GM06990 (cell line): ENCODE results near the gene TRIM37.

Experiments used
- DNase-seq: peaks from one replicate; pipeline ENCODE4 v3.0.0-alpha.2; 2011; ENCODE audit not compliant: insufficient read length; ENCODE audit errors: extremely low read depth
- H3K27me3 ChIP-seq: replicated peaks from 2 replicates; pipeline ENCODE4 v1.6.0; 2011; ENCODE audit warnings: low read length; ENCODE audit not compliant: control insufficient read depth, insufficient read depth
- H3K36me3 ChIP-seq: 2 replicates; pipeline ENCODE4 v1.5.1; 2011; ENCODE audit warnings: low read length; ENCODE audit not compliant: control insufficient read depth, insufficient read depth
- H3K4me3 ChIP-seq: replicated peaks from 2 replicates; pipeline ENCODE4 v1.5.1; 2011; ENCODE audit warnings: low read depth, mild to moderate bottlenecking, control low read depth, low read length
- CTCF ChIP-seq: IDR thresholded peaks from 2 replicates; pipeline ENCODE4 v1.5.1; 2011; ENCODE audit warnings: low read length, control low read depth, mild to moderate bottlenecking, inconsistent platforms; ENCODE audit not compliant: insufficient read depth, poor library complexity, severe bottlenecking

Gene TRIM37

GRCh38 chr17:59026176-59026939, 80.3 kb downstream of the TRIM37 start:
- DNase-seq, result no peak
- TF ChIP-seq CTCF, result no peak
- Histone ChIP-seq H3K4me3 (no peak overlapping the region), H3K36me3 (no peaks in the 10 kb centered on the region), H3K27me3 (no peaks in the 10 kb centered on the region)

GRCh38 chr17:59024916-59025315, 81.8 kb downstream of the TRIM37 start:
- no peak for TF ChIP-seq CTCF
- Histone ChIP-seq H3K36me3 (no peaks in the 10 kb centered on the region), H3K4me3 (no peak overlapping the region), H3K27me3 (no peaks in the 10 kb centered on the region)
- no peak for DNase-seq

- no peak for TF ChIP-seq CTCF
- H3K27me3 ChIP-seq, result no peaks in the 10 kb centered on the region
- H3K4me3 ChIP-seq, result no peak overlapping the region
- DNase-seq, result no peak
- no peaks in the 10 kb centered on the region for H3K36me3 ChIP-seq
Observed at GRCh38 chr17:59018019-59018418, 88.7 kb downstream of the TRIM37 start.

GRCh38 chr17:59011975-59012374, 94.7 kb downstream of the TRIM37 start:
- Histone ChIP-seq H3K27me3 (no peaks in the 10 kb centered on the region), H3K4me3 (no peak overlapping the region), H3K36me3 (no peaks in the 10 kb centered on the region)
- no peak for DNase-seq
- no peak for TF ChIP-seq CTCF

GRCh38 chr17:59010026-59010425, 96.7 kb downstream of the TRIM37 start:
- Histone ChIP-seq H3K27me3 (no peaks in the 10 kb centered on the region), H3K36me3 (no peaks in the 10 kb centered on the region), H3K4me3 (no peak overlapping the region)
- no peak for DNase-seq
- no peak for TF ChIP-seq CTCF

- no peak for TF ChIP-seq CTCF
- DNase-seq, result no peak
- Histone ChIP-seq H3K27me3 (no peaks in the 10 kb centered on the region), H3K36me3 (no peaks in the 10 kb centered on the region), H3K4me3 (no peak overlapping the region)
Observed at GRCh38 chr17:59008737-59009136, 97.9 kb downstream of the TRIM37 start.
